Kidney (tissue), 14 donors: ENCODE measurements around the gene MPND. TPM values are rescaled to one million over a fixed set of nuclear protein-coding genes. Genes with fewer than 3 reads are reported as not detected.
"Not testable (repeated sequence)": the region's sequence is repeated elsewhere in the genome, so short reads cannot be mapped to it uniquely, and the experiment has no call there.

Experiments used
- DNase-seq, 5 donors: peaks; one replicate each; pipeline ENCODE4 v3.0.0-alpha.2; 2013 to 2020
- FAIRE-seq: peaks from 2 replicates; lab custom pipeline; 2012; peaks lifted over from hg19 to GRCh38; lab: Jason Lieb, UNC
- H3K27ac ChIP-seq, 2 donors: one replicate each; pipeline ENCODE4 v1.7.0; 2013; ENCODE audit warnings: low read depth in 2 of 2, low read length in 2 of 2, inconsistent platforms in 1 of 2
- H3K27me3 ChIP-seq: one replicate; pipeline ENCODE4 v1.7.1; 2013; ENCODE audit warnings: low read length, inconsistent platforms; ENCODE audit not compliant: control insufficient read depth, insufficient read depth
- H3K36me3 ChIP-seq, 3 donors: one replicate each; pipeline versions ENCODE4 v1.7.0 to v1.7.1; 2013; ENCODE audit warnings: low read length in 3 of 3, control low read depth in 1 of 3, inconsistent platforms in 1 of 3; ENCODE audit not compliant: insufficient read depth in 3 of 3, control insufficient read depth in 2 of 3
- H3K4me1 ChIP-seq, 3 donors: one replicate each; pipeline versions ENCODE4 v1.7.0 to v1.7.1; 2013; ENCODE audit warnings: low read length in 3 of 3, inconsistent platforms in 1 of 3, low read depth in 1 of 3; ENCODE audit not compliant: control insufficient read depth in 2 of 3, insufficient read depth in 2 of 3
- H3K4me3 ChIP-seq, 3 donors: one replicate each; pipeline versions ENCODE4 v1.7.0 to v1.8.1; 2013; ENCODE audit warnings: low read length in 3 of 3, control low read depth in 1 of 3, inconsistent platforms in 1 of 3
- H3K9ac ChIP-seq, 3 donors: one replicate each; pipeline versions ENCODE4 v1.7.0 to v1.7.1; 2013; ENCODE audit warnings: low read length in 3 of 3, control low read depth in 1 of 3, inconsistent platforms in 1 of 3
- H3K9me3 ChIP-seq, 3 donors: one replicate each; pipeline versions ENCODE4 v1.7.0 to v1.7.1; 2013; ENCODE audit warnings: low read length in 3 of 3, control low read depth in 1 of 3, inconsistent platforms in 1 of 3; ENCODE audit not compliant: control insufficient read depth in 2 of 3, insufficient read depth in 1 of 3
- intact Hi-C: fragments of 100-400 bp; cut with DNase I; formaldehyde crosslinking; loops from one replicate; pipeline ENCODE4 v1.11.1; 2022
- polyA plus RNA-seq: library from polyadenylated mRNA; stranded (reverse); fragments of 350-450 nt; fragmentation: Illumina TruSeq; extraction: RNeasy Lipid Tissue Mini Kit (QIAGEN cat#74804); gene quantifications from one replicate; pipeline ENCODE4 v1.2.3, GENCODE V29; 2014; ENCODE audit warnings: low read depth, low replicate concordance; ENCODE audit not compliant: insufficient read depth
- total RNA-seq: library from RNA; stranded (reverse); fragmentation: NEBNext Ultra II Directional; extraction: Animal tissue kit (Norgen Biotek cat#: 25700); gene quantifications from one replicate; pipeline ENCODE4 v1.2.1, GENCODE V29; 2021
- TF ChIP-seq, protein P1 (sequence below): IDR thresholded peaks from 3 replicates; pipeline ENCODE4 v1.5.1; 2012; ENCODE audit warnings: mild to moderate bottlenecking, moderate library complexity, borderline replicate concordance; ENCODE audit not compliant: insufficient read depth; ENCODE audit errors: extremely low read depth
- donor health status: control.
- donor health status: control.
- donor health status: control.
- donor health status: control.
- donor health status: control.
- donor health status: DM: yes; HTN: yes; CAD: no.
- donor health status: Normal renal cell carcinoma (clear cell type).

MPND gene
- total and polyA plus RNA-seq, 2 donors from 2014 or later = 24.1 to 43.5 TPM

DNA sequence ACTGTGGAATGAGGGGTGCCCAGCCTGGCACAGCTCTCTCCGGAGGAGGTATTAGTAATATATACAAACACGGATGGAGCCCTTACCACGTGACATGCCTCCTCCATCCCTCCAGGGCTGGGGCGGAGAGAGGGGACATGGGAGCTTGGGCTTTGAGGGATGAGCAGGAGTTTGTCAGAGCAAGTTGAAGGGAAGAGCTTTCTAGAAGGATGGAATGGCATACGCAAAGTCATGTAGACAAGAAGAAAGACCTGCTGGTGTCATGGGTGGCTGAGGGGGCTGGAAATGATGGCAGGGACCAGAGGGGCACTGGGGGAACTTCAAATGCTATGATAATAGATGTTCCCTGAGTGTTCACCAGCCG, 2.6 kb downstream of the MPND start:
- TF ChIP-seq, protein P1, sequence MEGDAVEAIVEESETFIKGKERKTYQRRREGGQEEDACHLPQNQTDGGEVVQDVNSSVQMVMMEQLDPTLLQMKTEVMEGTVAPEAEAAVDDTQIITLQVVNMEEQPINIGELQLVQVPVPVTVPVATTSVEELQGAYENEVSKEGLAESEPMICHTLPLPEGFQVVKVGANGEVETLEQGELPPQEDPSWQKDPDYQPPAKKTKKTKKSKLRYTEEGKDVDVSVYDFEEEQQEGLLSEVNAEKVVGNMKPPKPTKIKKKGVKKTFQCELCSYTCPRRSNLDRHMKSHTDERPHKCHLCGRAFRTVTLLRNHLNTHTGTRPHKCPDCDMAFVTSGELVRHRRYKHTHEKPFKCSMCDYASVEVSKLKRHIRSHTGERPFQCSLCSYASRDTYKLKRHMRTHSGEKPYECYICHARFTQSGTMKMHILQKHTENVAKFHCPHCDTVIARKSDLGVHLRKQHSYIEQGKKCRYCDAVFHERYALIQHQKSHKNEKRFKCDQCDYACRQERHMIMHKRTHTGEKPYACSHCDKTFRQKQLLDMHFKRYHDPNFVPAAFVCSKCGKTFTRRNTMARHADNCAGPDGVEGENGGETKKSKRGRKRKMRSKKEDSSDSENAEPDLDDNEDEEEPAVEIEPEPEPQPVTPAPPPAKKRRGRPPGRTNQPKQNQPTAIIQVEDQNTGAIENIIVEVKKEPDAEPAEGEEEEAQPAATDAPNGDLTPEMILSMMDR = no peak
- Histone ChIP-seq H3K4me3 (no peak overlapping the region), H3K27ac (no peak overlapping the region), H3K9ac (no peak overlapping the region), H3K4me1 (peaks cover 0 to 13% (median 3%) of the 10 kb centered on the region in 3 donors), H3K9me3 (no peaks in the 10 kb centered on the region), H3K27me3 (no peaks in the 10 kb centered on the region), H3K36me3 (peaks cover 0 to 4% (median 2%) of the 10 kb centered on the region in 3 donors)
- FAIRE-seq = no peak
- intact Hi-C loops = no loop called here
- DNase-seq = no peak

DNA sequence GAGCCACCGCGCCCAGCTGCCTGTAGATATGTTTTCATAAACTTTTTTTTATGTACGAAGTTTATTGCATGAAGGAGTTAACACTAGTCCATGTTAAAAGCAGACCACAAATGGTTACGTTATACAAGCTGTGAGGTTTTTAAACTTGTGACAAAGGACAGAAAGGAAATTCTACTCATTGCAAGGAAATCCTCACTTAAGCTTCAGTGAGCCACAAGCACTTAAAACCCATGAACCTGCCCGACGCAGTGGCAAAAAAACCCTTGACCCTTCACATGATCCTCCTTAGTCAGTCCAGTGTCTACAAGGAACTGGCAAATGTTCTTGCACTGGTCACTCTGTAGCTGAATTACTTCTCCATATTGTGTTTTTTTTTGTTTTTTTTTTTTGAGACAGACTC, 4.2 kb downstream of the MPND start:
- intact Hi-C loops = no loop called here
- TF ChIP-seq, protein P1 = no peak
- Histone ChIP-seq H3K27ac (peak overlapping the region in 1 of 2 donors; percentile 13), H3K27me3 (no peaks in the 10 kb centered on the region), H3K4me1 (peaks cover 0 to 9% (median 0%) of the 10 kb centered on the region in 3 donors), H3K9me3 (no peaks in the 10 kb centered on the region), H3K9ac (no peak overlapping the region), H3K4me3 (no peak overlapping the region), H3K36me3 (peaks cover 0 to 4% (median 2%) of the 10 kb centered on the region in 3 donors)
- no peak for DNase-seq
- no peak for FAIRE-seq

DNA sequence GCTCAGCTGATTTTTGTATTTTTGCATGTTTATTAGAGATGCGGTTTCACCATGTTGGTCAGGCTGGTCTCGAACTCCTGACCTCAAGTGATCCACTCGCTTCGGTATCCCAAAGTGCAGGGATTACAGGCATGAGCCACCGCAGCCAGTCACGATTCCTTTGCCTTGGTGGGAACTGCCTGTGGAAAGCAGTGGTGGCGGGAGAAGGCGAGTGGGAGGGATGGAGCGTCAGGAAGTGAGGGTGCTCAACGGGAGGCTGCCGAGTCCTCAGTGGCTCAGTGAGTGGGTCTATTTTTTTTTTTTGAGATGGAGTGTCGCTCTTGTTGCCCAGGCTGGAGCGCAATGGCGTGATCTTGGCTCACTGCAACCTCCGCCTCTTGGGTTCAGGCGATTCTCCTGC, 5.9 kb downstream of the MPND start:
- H3K4me1 ChIP-seq, H3K27me3 ChIP-seq, H3K9ac ChIP-seq, DNase-seq, H3K36me3 ChIP-seq, H3K9me3 ChIP-seq, H3K27ac ChIP-seq, FAIRE-seq, intact Hi-C loops, H3K4me3 ChIP-seq: not testable (repeated sequence)

DNA sequence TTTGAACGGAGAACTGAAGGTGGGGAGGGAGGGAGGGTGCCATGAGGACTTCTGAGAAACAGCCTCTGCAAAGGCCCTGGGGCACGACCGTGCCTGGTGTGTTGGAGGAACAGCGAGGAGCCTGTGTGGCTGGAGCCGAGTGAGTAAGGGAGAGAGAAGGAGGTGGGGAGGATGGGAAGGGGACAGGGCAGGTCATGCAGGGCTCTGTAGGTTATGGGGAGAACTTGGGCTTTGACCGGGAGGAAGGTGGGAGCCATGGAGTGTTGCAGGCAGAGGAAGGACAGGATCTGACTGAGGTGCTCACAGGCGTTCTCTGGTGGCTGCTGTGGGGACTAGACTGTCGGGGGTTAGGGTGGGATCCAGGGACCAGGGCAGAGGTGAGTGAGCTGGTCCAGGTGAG, 6.7 kb downstream of the MPND start:
- Histone ChIP-seq H3K36me3 (peaks cover 0 to 4% (median 2%) of the 10 kb centered on the region in 3 donors), H3K4me3 (no peak overlapping the region), H3K9me3 (no peaks in the 10 kb centered on the region), H3K4me1 (no peaks in the 10 kb centered on the region), H3K9ac (no peak overlapping the region), H3K27me3 (no peaks in the 10 kb centered on the region), H3K27ac (no peak overlapping the region)
- no peak for FAIRE-seq
- no peak for DNase-seq
- TF ChIP-seq, protein P1 = no peak
- intact Hi-C loops = no loop called here
